ENCODE measurements around the gene PATJ.

DNA sequence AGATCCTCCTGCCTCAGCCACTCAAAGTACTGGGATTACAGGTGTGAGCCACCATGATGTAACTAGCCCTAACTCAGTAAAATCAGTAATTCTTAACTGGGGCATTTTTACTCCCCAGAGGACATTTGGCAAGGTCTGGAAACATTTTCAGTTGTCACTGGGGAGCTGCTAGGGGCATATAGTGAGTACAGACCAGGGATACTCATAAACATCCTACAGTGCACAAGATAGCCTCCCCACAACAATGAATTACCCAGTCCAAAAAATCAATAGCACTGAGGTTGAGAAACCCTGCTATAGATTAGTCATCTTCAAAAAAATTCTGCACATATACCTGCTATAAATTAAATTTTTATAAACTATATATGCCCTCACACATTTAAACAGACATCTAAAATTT lies 30.3 kb upstream of the PATJ start:
- TF ChIP-seq, protein P1, sequence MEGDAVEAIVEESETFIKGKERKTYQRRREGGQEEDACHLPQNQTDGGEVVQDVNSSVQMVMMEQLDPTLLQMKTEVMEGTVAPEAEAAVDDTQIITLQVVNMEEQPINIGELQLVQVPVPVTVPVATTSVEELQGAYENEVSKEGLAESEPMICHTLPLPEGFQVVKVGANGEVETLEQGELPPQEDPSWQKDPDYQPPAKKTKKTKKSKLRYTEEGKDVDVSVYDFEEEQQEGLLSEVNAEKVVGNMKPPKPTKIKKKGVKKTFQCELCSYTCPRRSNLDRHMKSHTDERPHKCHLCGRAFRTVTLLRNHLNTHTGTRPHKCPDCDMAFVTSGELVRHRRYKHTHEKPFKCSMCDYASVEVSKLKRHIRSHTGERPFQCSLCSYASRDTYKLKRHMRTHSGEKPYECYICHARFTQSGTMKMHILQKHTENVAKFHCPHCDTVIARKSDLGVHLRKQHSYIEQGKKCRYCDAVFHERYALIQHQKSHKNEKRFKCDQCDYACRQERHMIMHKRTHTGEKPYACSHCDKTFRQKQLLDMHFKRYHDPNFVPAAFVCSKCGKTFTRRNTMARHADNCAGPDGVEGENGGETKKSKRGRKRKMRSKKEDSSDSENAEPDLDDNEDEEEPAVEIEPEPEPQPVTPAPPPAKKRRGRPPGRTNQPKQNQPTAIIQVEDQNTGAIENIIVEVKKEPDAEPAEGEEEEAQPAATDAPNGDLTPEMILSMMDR (IDR thresholded peaks at IDR 0.05): no peak
- TF ChIP-seq POLR2A (IDR thresholded peaks at IDR 0.05) (no peak), POLR2AphosphoS5 (IDR thresholded peaks at IDR 0.05) (no peak)
